Left renal pelvis (tissue), 4 donors: ENCODE results near the gene ADCY7. TPM values are rescaled to one million over a fixed set of nuclear protein-coding genes. Genes with fewer than 3 reads are reported as not detected.

Experiments
- DNase-seq, 4 donors: peaks; one replicate each; pipeline ENCODE4 v3.0.0-alpha.2; 2013; ENCODE audit warnings: low read depth in 4 of 4, low spot score in 3 of 4
- polyA plus RNA-seq, 4 donors: library from polyadenylated mRNA; unstranded; fragments of 120-200 nt; gene quantifications; one replicate each; pipeline ENCODE4 v1.2.1, GENCODE V29; 2013; ENCODE audit not compliant: insufficient read length in 4 of 4

The ADCY7 gene
- polyA plus RNA-seq, 4 donors, result 5.2 to 9.9 (median 5.7) TPM

GRCh38 chr16:50265716-50266336 is 525 bp upstream of the ADCY7 start:
- DNase-seq, result no peak

- DNase-seq, result no peak
Measured at GRCh38 chr16:50267151-50267631, 840 bp downstream of the ADCY7 start.

GRCh38 chr16:50267651-50268050 is 1.3 kb downstream of the ADCY7 start:
- no peak for DNase-seq

- no peak for DNase-seq
Measured at GRCh38 chr16:50268352-50268751, 2.0 kb downstream of the ADCY7 start.

- no peak for DNase-seq
Measured at GRCh38 chr16:50269061-50269705, 2.8 kb downstream of the ADCY7 start.

- no peak for DNase-seq
Measured at GRCh38 chr16:50269769-50270509, 3.6 kb downstream of the ADCY7 start.

- DNase-seq, result no peak
Measured at GRCh38 chr16:50270510-50271147, 4.3 kb downstream of the ADCY7 start.

GRCh38 chr16:50271148-50272041 is 5.0 kb downstream of the ADCY7 start:
- DNase-seq, result no peak

- no peak for DNase-seq
Measured at GRCh38 chr16:50272111-50272571, 5.8 kb downstream of the ADCY7 start.

GRCh38 chr16:50272687-50273381 is 6.5 kb downstream of the ADCY7 start:
- no peak for DNase-seq

- DNase-seq, result no peak
Measured at GRCh38 chr16:50273382-50273690, 7.0 kb downstream of the ADCY7 start.

GRCh38 chr16:50273888-50274325 is 7.6 kb downstream of the ADCY7 start:
- no peak for DNase-seq

- no peak for DNase-seq
Measured at GRCh38 chr16:50274326-50275097, 8.2 kb downstream of the ADCY7 start.

- DNase-seq, result no peak
Measured at GRCh38 chr16:50275098-50275415, 8.7 kb downstream of the ADCY7 start.

- no peak for DNase-seq
Measured at GRCh38 chr16:50275428-50276325, 9.3 kb downstream of the ADCY7 start.

GRCh38 chr16:50276326-50276640 is 9.9 kb downstream of the ADCY7 start:
- DNase-seq, result no peak

GRCh38 chr16:50276801-50277555 is 10.6 kb downstream of the ADCY7 start:
- DNase-seq, result no peak
